WTC11 (cell line): ENCODE data around the gene AGAP1. TPM values are rescaled to one million over a fixed set of nuclear protein-coding genes. Genes with fewer than 3 reads are reported as not detected.

Experiments
- ATAC-seq: fragments of 200-7000 bp; cut with Tn5 transposase; 2 replicates; pipeline ENCODE4 v1.10.0; 2021; ENCODE audit warnings: mild to moderate bottlenecking, moderate library complexity
- CTCF ChIA-PET: fragments of 300-600 bp; sonication (Branson Sonifier 250); formaldehyde crosslinking; loops from one replicate; lab custom pipeline; 2021; ENCODE audit warnings: antibody characterized with exemption; lab: Charles Lee
- POLR2A ChIA-PET: fragments of 350-600 bp; sonication (Branson Sonifier 250); formaldehyde crosslinking; loops from one replicate; lab custom pipeline; 2021; ENCODE audit warnings: antibody characterized with exemption; lab: Charles Lee
- DNase-seq: peaks from one replicate; pipeline ENCODE4 v3.0.0; 2021; ENCODE audit warnings: low spot score
- H3K27ac Mint-ChIP-seq: 2 replicates; pipeline ENCODE4 v1.8.0; 2021; ENCODE audit warnings: mixed read lengths
- H3K27me3 Mint-ChIP-seq: 2 replicates; pipeline ENCODE4 v1.8.0; 2021; ENCODE audit warnings: low read depth, mild to moderate bottlenecking, moderate library complexity, mixed read lengths
- H3K36me3 Mint-ChIP-seq: 2 replicates; pipeline ENCODE4 v1.8.0; 2021; ENCODE audit warnings: mixed read lengths
- H3K4me1 Mint-ChIP-seq: 2 replicates; pipeline ENCODE4 v1.8.0; 2022; ENCODE audit warnings: mixed read lengths
- H3K4me3 Mint-ChIP-seq: 2 replicates; pipeline ENCODE4 v1.8.0; 2021; ENCODE audit warnings: mild to moderate bottlenecking, moderate library complexity, mixed read lengths
- H3K9me3 Mint-ChIP-seq: 2 replicates; pipeline ENCODE4 v1.8.0; 2021; ENCODE audit warnings: mixed read lengths
- CREM ChIP-seq: sonication (generic); formaldehyde crosslinking; IDR thresholded peaks from 2 replicates; pipeline ENCODE4 v1.8.1; 2022; ENCODE audit warnings: mild to moderate bottlenecking, missing genetic modification reagents, moderate library complexity
- E2F5 ChIP-seq: sonication (generic); formaldehyde crosslinking; IDR thresholded peaks from 2 replicates; pipeline ENCODE4 v1.8.1; 2022; ENCODE audit warnings: mild to moderate bottlenecking, moderate library complexity, missing genetic modification reagents
- ESRRA ChIP-seq: sonication (generic); formaldehyde crosslinking; IDR thresholded peaks from 2 replicates; pipeline ENCODE4 v1.8.1; 2022; ENCODE audit warnings: mild to moderate bottlenecking, missing genetic modification reagents, borderline replicate concordance
- FOXP1 ChIP-seq: sonication (generic); formaldehyde crosslinking; IDR thresholded peaks from 2 replicates; pipeline ENCODE4 v1.8.0; 2022; ENCODE audit warnings: missing genetic modification reagents, mild to moderate bottlenecking, moderate library complexity, borderline replicate concordance
- GRHL2 ChIP-seq: fragments of 250-450 bp; sonication (Bioruptor Pico); IDR thresholded peaks from 2 replicates; pipeline ENCODE4 v1.8.0; 2022; ENCODE audit warnings: mild to moderate bottlenecking, moderate library complexity; ENCODE audit not compliant: insufficient replicate concordance, severe bottlenecking
- GTF2I ChIP-seq: fragments of 250-450 bp; sonication (Bioruptor Pico); conservative IDR thresholded peaks from 2 replicates; pipeline ENCODE4 v1.4.0; 2021; ENCODE audit warnings: mild to moderate bottlenecking
- HMGA2 ChIP-seq: fragments of 250-450 bp; sonication (Bioruptor Pico); IDR thresholded peaks from 2 replicates; pipeline ENCODE4 v1.4.0; 2021; ENCODE audit warnings: mild to moderate bottlenecking, moderate library complexity
- JAZF1 ChIP-seq: fragments of 250-450 bp; sonication (Bioruptor Pico); IDR thresholded peaks from 2 replicates; pipeline ENCODE4 v1.9.0; 2021; ENCODE audit warnings: moderate library complexity, mild to moderate bottlenecking, inconsistent platforms
- NFE2L1 ChIP-seq: sonication (generic); formaldehyde crosslinking; IDR thresholded peaks from 2 replicates; pipeline ENCODE4 v1.8.1; 2023; ENCODE audit warnings: missing genetic modification reagents
- NFYB ChIP-seq: sonication (generic); formaldehyde crosslinking; conservative IDR thresholded peaks from 2 replicates; pipeline ENCODE4 v1.8.0; 2022; ENCODE audit warnings: low read depth, missing genetic modification reagents
- NR2C2 ChIP-seq: sonication (generic); formaldehyde crosslinking; IDR thresholded peaks from 2 replicates; pipeline ENCODE4 v1.8.0; 2022; ENCODE audit warnings: mild to moderate bottlenecking, missing genetic modification reagents
- TEAD1 ChIP-seq: sonication (generic); formaldehyde crosslinking; IDR thresholded peaks from 2 replicates; pipeline ENCODE4 v1.8.0; 2022; ENCODE audit warnings: mild to moderate bottlenecking, missing genetic modification reagents
- TEAD4 ChIP-seq: sonication (generic); formaldehyde crosslinking; IDR thresholded peaks from 2 replicates; pipeline ENCODE4 v1.8.0; 2022; ENCODE audit warnings: mild to moderate bottlenecking, missing genetic modification reagents
- ZBTB43 ChIP-seq: sonication (generic); formaldehyde crosslinking; IDR thresholded peaks from 2 replicates; pipeline ENCODE4 v1.8.1; 2023; ENCODE audit warnings: mild to moderate bottlenecking, missing genetic modification reagents
- ZNF232 ChIP-seq: sonication (generic); formaldehyde crosslinking; IDR thresholded peaks from 2 replicates; pipeline ENCODE4 v1.8.0; 2022; ENCODE audit warnings: mild to moderate bottlenecking, missing genetic modification reagents
- ZNF317 ChIP-seq: sonication (generic); formaldehyde crosslinking; IDR thresholded peaks from 2 replicates; pipeline ENCODE4 v1.8.1; 2023; ENCODE audit warnings: low read depth, mild to moderate bottlenecking, moderate library complexity, missing genetic modification reagents, borderline replicate concordance
- total RNA-seq: library from RNA; stranded (reverse); gene quantifications from 3 replicates; pipeline ENCODE4 v1.2.3, GENCODE V29; 2021
- TF ChIP-seq, protein P1 (sequence below): fragments of 250-450 bp; sonication (Bioruptor Pico); IDR thresholded peaks from 2 replicates; pipeline ENCODE4 v1.9.0; 2021; ENCODE audit warnings: mild to moderate bottlenecking
- TF ChIP-seq, protein P2 (sequence below): fragments of 250-450 bp; sonication (Bioruptor Pico); IDR thresholded peaks from 2 replicates; pipeline ENCODE4 v1.9.0; 2021; ENCODE audit warnings: mild to moderate bottlenecking, borderline replicate concordance

AGAP1 gene
- total RNA-seq, 1 experiment from 2014 or later, result 49.3 TPM

DNA sequence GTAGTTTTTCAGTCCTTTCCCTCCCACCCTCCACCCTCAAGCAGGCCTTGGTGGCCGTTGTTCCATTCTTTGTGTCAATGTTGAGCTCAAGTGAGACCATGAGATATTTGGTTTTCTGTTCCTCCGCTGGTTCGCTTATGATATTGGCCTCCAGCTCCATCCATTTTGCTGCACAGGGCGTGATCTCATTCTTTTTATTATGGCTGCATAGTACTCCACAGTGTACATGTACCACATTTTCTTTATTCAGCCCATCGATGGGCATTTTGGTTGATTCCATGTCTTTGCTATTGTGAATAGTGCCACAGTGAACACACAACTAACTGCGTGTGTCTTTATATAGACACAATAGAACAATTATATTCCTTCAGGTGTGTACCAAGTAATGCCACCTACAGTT is 14.1 kb downstream of the AGAP1 start:
- H3K4me3 Mint-ChIP-seq, result no peak overlapping the region
- no peaks in the 10 kb centered on the region for H3K9me3 Mint-ChIP-seq
- H3K36me3 Mint-ChIP-seq, result peaks cover 3% of the 10 kb centered on the region
- TF ChIP-seq NFE2L1 (CRISPR knock-in tag) (no peak), ZBTB43 (CRISPR knock-in tag) (no peak), E2F5 (no peak), HMGA2 (CRISPR knock-in tag) (no peak), CREM (CRISPR knock-in tag) (no peak), ZNF317 (CRISPR knock-in tag) (no peak), NFYB (no peak), NR2C2 (CRISPR knock-in tag) (no peak), TEAD1 (CRISPR knock-in tag) (no peak), GRHL2 (CRISPR knock-in tag) (no peak), GTF2I (no peak), ZNF232 (CRISPR knock-in tag) (no peak), TEAD4 (no peak), ESRRA (no peak)
- TF ChIP-seq, protein P1, sequence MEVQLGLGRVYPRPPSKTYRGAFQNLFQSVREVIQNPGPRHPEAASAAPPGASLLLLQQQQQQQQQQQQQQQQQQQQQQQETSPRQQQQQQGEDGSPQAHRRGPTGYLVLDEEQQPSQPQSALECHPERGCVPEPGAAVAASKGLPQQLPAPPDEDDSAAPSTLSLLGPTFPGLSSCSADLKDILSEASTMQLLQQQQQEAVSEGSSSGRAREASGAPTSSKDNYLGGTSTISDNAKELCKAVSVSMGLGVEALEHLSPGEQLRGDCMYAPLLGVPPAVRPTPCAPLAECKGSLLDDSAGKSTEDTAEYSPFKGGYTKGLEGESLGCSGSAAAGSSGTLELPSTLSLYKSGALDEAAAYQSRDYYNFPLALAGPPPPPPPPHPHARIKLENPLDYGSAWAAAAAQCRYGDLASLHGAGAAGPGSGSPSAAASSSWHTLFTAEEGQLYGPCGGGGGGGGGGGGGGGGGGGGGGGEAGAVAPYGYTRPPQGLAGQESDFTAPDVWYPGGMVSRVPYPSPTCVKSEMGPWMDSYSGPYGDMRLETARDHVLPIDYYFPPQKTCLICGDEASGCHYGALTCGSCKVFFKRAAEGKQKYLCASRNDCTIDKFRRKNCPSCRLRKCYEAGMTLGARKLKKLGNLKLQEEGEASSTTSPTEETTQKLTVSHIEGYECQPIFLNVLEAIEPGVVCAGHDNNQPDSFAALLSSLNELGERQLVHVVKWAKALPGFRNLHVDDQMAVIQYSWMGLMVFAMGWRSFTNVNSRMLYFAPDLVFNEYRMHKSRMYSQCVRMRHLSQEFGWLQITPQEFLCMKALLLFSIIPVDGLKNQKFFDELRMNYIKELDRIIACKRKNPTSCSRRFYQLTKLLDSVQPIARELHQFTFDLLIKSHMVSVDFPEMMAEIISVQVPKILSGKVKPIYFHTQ (CRISPR knock-in tag), result no peak
- H3K27me3 Mint-ChIP-seq, result no peaks in the 10 kb centered on the region
- ChIA-PET CTCF (interaction anchor here (0.6 to 1.4 kb wide), 2 partner anchors 44 to 86 kb away, joined by 3 read pairs; no protein-coding TSS in a partner anchor), POLR2A (interaction anchor here (0.6 kb wide), 1 partner anchor 79 kb away, joined by 4 read pairs; no protein-coding TSS in a partner anchor)
- no peak for ATAC-seq
- peaks cover 62% of the 10 kb centered on the region for H3K4me1 Mint-ChIP-seq
- no peak for DNase-seq
- H3K27ac Mint-ChIP-seq, result no peak overlapping the region; the same call in 1 of the 2 replicates

DNA sequence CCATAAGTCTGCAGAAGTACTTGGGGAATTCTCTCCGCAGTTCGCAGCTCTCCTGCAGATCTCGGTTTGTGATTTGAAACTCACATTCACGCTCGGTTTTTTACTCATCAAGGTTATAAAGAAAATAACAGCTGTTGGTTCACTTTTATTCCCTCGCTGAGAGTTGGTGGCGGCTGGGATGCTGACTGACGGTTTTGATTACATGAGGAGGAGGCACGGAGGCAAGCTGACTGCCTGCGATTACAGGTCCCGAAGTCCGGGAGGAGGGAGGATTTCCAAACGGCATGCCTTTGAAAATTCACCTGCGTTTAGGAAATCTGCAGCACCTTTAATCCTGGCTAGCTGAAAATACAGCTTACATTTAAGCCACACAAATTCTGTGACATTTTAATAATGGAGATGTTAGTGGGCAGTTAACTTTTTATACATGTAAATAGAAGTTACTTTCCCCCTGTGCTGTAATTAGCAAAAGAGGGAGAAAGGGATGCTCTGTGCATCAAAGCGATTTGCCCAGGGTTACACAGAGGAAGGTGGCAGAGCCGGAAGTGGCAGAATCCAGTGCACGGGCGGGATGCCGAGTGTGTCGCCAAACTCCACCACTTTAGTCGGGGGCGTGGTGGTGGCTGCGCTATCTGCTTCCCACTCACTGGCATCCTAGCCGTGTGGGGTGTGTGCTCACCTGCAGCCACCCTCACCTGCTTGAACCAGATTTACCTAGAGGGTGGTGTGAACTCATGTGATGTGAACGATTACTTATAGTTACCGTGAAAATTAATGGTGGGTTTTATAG is 14.7 kb downstream of the AGAP1 start:
- POLR2A ChIA-PET, result interaction anchor here (0.6 kb wide), 1 partner anchor 79 kb away, joined by 4 read pairs; no protein-coding TSS in a partner anchor

More for the DNA sequence above, 14.7 kb downstream of the AGAP1 start:
- no peak for ATAC-seq
- no peak overlapping the region; the same call in 1 of the 2 replicates for H3K27ac Mint-ChIP-seq
- H3K4me1 Mint-ChIP-seq, result peaks cover 58% of the 10 kb centered on the region
- H3K4me3 Mint-ChIP-seq, result no peak overlapping the region
- no peaks in the 10 kb centered on the region for H3K9me3 Mint-ChIP-seq
- CTCF ChIA-PET, result interaction anchor here (0.6 to 1.4 kb wide), 2 partner anchors 43 to 85 kb away, joined by 3 read pairs; no protein-coding TSS in a partner anchor
- DNase-seq, result no peak
- TF ChIP-seq, protein P2, sequence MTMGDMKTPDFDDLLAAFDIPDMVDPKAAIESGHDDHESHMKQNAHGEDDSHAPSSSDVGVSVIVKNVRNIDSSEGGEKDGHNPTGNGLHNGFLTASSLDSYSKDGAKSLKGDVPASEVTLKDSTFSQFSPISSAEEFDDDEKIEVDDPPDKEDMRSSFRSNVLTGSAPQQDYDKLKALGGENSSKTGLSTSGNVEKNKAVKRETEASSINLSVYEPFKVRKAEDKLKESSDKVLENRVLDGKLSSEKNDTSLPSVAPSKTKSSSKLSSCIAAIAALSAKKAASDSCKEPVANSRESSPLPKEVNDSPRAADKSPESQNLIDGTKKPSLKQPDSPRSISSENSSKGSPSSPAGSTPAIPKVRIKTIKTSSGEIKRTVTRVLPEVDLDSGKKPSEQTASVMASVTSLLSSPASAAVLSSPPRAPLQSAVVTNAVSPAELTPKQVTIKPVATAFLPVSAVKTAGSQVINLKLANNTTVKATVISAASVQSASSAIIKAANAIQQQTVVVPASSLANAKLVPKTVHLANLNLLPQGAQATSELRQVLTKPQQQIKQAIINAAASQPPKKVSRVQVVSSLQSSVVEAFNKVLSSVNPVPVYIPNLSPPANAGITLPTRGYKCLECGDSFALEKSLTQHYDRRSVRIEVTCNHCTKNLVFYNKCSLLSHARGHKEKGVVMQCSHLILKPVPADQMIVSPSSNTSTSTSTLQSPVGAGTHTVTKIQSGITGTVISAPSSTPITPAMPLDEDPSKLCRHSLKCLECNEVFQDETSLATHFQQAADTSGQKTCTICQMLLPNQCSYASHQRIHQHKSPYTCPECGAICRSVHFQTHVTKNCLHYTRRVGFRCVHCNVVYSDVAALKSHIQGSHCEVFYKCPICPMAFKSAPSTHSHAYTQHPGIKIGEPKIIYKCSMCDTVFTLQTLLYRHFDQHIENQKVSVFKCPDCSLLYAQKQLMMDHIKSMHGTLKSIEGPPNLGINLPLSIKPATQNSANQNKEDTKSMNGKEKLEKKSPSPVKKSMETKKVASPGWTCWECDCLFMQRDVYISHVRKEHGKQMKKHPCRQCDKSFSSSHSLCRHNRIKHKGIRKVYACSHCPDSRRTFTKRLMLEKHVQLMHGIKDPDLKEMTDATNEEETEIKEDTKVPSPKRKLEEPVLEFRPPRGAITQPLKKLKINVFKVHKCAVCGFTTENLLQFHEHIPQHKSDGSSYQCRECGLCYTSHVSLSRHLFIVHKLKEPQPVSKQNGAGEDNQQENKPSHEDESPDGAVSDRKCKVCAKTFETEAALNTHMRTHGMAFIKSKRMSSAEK, result no peak
- TF ChIP-seq FOXP1, result no peak
- no peak for TF ChIP-seq JAZF1 (CRISPR knock-in tag)
- no peaks in the 10 kb centered on the region for H3K27me3 Mint-ChIP-seq
- peaks cover 3% of the 10 kb centered on the region for H3K36me3 Mint-ChIP-seq
